ENCODE measurements around the gene DMAC2L.

The DMAC2L gene

GRCh38 chr14:50366115-50366514 lies 54.0 kb downstream of the DMAC2L start:
- DNase-seq (ENCODE audit: low read depth), result no peak
- no peak overlapping the region for H3K4me3 ChIP-seq (replicated peaks; ENCODE audit: low read depth, low read length)
- TF ChIP-seq, protein P1, sequence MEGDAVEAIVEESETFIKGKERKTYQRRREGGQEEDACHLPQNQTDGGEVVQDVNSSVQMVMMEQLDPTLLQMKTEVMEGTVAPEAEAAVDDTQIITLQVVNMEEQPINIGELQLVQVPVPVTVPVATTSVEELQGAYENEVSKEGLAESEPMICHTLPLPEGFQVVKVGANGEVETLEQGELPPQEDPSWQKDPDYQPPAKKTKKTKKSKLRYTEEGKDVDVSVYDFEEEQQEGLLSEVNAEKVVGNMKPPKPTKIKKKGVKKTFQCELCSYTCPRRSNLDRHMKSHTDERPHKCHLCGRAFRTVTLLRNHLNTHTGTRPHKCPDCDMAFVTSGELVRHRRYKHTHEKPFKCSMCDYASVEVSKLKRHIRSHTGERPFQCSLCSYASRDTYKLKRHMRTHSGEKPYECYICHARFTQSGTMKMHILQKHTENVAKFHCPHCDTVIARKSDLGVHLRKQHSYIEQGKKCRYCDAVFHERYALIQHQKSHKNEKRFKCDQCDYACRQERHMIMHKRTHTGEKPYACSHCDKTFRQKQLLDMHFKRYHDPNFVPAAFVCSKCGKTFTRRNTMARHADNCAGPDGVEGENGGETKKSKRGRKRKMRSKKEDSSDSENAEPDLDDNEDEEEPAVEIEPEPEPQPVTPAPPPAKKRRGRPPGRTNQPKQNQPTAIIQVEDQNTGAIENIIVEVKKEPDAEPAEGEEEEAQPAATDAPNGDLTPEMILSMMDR (IDR thresholded peaks at IDR 0.05; ENCODE audit: low read length, missing control alignments), result no peak

- TF ChIP-seq, protein P1 (IDR thresholded peaks at IDR 0.05; ENCODE audit: low read length, missing control alignments), result no peak
- no peak overlapping the region for H3K4me3 ChIP-seq (replicated peaks; ENCODE audit: low read depth, low read length)
- no peak for DNase-seq (ENCODE audit: low read depth)
Measured at GRCh38 chr14:50366589-50366988, 54.5 kb downstream of the DMAC2L start.

- no peak overlapping the region for H3K4me3 ChIP-seq (replicated peaks; ENCODE audit: low read depth, low read length)
- TF ChIP-seq, protein P1 (IDR thresholded peaks at IDR 0.05; ENCODE audit: low read length, missing control alignments), result no peak
- DNase-seq (ENCODE audit: low read depth), result no peak
Measured at GRCh38 chr14:50371546-50371945, 59.4 kb downstream of the DMAC2L start.

GRCh38 chr14:50373959-50374358 lies 61.8 kb downstream of the DMAC2L start:
- no peak overlapping the region for H3K4me3 ChIP-seq (replicated peaks; ENCODE audit: low read depth, low read length)
- DNase-seq (ENCODE audit: low read depth), result no peak
- TF ChIP-seq, protein P1 (IDR thresholded peaks at IDR 0.05; ENCODE audit: low read length, missing control alignments), result no peak

- TF ChIP-seq, protein P1 (IDR thresholded peaks at IDR 0.05; ENCODE audit: low read length, missing control alignments), result no peak
Measured at GRCh38 chr14:50375760-50376159, 63.6 kb downstream of the DMAC2L start.

More at GRCh38 chr14:50375760-50376159, 63.6 kb downstream of the DMAC2L start:
- DNase-seq (ENCODE audit: low read depth), result no peak
- no peak overlapping the region for H3K4me3 ChIP-seq (replicated peaks; ENCODE audit: low read depth, low read length)
